Cerebellar cortex (tissue), 1 donor: ENCODE data around the gene TRIM63.

ENCODE experiments used
- DNase-seq: peaks from one replicate; pipeline ENCODE4 v3.0.0-alpha.2; 2015; ENCODE audit warnings: low spot score

Gene TRIM63

DNA sequence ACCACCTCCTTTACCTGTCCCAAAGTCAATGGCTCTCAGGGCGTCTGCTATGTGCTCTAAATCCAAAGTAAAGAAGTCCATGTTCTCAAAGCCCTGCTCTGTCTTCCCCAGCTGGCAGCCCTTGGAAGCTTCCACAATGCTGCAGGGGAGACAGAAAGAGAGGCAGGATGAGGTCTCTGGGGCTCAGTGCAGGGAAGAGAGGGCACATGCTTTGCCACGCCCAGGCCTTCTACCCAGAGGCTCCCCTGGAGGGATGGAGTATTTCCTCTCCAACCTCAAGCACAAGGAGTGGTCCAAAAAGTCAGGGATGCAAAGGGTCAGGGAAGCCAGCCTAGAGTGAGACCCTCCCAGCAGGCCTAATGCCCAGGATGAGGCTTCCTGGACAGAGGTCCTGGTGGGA lies 10.2 kb downstream of the TRIM63 start:
- DNase-seq, result no peak

DNA sequence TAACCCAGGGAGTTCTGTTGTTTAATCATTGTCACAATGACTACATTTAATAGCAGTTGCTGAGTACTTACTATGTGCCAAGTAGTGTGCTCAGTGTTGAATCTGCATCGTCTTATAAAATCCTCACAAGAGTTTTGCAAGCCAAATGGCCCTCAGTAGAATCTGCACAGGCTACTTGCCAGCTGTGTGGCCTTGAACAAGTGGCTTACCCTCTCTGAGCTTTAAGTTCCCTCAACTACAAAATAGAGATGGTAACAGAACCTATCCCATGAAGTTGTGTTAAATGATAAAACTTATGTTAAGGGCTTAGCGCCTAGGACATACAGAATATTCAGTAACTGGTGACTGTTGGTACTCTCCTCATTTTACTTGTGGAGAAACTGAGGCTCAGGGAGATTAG lies 12.4 kb downstream of the TRIM63 start:
- no peak for DNase-seq

DNA sequence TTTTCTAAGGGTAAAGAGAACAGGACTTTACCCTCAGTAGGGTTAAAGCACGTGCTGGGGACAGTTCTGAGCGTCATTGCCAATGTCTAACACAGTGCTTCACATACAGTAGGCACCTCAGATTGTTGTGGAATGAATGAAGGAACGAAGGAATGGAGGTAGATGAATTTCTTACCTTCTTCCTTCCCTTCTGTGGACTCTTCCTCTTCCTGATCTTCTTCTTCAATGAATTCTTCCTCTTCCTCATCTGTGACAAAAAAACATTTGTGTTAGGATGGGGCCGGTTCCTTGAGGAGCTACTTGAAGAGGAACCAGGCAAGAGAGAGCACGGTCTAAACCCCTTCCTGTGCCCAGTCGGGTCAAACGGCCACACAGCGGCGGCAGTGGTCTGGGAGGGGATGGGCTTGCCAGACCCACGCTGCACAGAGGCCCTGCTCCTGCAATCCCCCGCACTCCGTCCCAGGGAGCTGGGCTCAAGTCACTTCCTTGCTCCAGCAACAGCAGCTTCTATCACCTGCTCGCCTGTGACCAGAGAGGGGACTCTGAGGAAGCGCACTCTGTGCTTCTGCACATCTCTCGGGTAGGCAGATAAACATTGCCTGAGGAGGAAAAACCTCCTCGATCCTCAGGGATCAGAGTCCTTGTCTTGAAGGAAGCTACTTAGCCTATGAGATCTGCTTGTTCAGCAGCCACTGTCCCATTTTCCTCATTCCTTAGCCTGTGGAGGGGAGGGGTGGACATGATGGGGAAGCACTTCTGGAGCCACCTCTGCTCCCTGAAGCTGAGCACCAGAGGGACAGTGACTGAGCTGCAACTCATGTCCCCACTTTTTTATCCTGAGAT lies 13.5 kb downstream of the TRIM63 start:
- DNase-seq, result no peak

DNA sequence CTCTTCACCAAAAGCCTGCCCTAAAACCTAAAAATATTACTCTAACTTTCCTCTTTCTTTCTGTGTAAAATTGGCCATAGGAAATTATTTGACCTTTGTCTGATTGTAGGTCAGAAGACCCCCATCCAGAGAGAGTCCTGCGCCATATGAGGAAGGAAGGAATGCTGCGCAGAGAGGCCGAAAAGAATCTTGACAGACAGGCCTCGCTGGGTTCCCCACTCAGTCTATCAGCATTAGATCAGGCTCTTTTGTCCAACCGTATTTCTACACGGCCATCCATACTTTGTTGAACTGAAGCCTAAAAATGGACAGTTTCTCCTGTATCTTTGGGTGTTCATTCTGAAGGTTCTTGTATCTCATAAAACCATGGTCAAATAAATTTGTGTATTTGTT lies 17.2 kb downstream of the TRIM63 start:
- no peak for DNase-seq

DNA sequence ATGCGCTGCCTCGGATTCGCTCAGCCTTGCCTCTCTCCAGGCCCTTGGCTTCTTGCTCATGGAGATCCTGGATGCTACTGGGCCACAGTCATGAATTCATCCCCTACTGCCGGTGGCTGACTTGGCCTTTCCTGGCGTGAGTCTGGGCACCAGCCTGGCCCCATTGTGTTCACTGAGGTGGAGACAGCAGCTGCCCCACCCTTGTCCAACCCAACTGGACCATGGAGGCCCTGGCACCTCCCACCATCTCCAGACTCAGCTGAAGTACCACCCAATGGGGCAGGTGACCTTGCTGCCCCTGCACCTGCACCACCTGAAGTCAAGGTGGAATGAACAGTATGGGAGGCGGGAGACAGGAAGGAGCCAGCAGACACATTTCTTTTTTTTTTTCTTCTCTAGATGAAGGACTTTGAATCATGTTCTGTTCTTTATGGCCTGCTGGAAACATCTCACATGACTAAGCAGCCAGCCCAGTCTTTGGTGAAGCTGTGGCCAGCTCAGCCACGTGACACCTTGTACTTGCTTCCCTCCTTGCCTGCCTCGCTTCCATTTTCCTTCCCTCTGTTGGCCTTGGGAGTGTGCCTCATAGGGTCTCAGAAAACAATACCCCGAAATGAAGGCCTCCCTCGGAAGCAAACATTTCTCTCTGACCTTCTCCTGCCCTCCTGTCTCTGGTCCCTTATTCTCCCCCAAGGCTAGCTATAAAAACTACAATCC lies 17.7 kb downstream of the TRIM63 start:
- no peak for DNase-seq

DNA sequence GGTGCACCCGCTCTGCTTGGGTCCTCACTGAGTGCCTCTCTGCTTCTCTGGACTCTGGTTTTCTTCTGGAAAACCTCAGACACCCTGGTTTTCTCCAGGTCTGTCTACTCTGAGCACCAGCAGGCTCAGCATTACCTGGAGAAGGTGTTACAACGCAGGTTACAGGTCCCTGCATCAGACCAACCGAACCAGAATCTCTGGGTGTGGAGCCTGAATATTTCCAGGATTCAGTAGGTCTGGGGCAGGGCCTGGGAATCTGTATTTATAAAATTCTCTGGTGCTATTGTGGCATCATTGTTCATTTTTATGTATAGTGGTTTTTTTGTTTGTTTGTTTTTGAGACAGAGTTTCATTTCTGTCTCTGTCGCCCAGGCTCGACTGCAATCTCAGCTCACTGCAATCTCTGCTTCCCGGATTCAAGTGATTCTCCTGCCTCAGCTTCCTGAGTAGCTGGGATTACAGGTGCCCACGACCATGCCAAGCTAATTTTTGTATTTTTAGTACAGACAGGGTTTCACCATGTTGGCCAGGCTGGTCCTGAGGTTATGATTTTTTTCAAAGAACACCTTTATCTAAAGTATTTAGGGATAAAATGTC lies 20.1 kb downstream of the TRIM63 start:
- DNase-seq, result no peak

DNA sequence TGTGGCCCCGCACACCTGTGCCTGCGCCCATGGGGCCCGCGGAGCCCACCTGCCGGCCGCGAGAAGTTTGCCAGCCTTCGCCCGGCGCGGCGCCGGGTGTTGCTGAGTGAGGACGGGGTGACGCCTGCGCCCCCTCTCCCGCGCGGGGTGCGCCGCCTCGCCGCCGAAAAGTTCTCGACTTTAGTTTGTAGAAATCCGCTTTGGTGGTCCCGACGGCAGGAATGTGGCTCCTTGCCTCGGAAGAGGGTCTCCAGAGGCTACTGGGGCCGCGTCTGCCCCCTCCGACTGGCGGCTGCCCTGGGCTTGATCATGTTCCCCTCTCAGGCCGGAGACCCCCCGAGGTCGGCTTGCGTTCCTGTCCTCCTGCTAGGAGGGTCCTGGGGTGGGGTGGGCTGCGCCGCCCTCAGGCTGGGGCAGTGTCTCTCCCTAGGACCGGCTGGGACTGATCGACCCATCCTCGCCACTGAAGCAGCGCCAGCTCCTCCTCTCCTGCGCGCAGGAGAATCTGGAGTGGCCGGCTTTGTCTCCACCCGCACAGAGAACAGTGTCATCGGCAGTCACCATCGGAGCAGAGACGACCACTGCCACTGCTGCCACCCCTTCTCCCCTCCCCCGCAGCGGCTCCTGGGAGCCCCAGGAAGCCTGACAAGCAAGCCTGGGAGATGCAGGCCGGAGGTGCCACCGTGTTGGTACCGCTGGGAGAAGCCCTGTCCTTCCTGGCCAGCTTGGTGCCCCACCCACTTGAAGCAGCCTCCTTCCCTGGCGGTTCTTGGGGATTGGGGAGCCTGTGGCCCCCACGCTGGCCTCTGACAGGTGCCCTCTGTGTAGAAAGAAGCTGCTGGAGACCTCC lies 21.0 kb downstream of the TRIM63 start:
- no peak for DNase-seq

DNA sequence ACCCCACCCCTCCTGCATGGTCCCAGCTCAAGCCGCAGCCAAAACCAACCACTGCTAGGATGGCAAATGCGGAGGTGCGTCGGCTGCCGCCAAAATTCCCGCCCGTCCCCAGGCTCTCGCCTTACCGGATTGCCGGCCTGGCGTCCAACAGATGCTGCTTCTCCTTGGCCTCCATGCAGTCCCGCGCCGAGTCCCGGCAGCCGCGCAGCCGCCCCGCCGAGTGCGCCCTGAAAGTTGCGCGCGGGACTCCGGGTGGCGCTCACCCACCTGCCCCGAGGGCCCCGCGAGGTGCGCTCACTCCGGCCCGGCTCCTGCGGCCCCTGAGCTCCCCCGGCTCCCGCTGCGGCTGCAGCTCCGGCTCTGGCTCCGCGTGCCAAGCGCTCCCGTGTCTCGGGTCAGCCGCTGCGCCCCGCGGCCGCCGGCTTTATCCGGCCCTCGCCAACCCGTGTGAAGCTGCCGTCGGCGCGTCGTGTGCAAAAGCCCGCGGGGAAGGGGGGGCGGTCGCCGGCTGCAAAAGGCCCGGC lies 21.6 kb downstream of the TRIM63 start, which contains the start of gene SLC30A2:
Gene SLC30A2, minus strand, starts transcription at position 397 of the 524 bp plus-strand sequence. Its CDS starts 222 bp downstream, at position 175.
- DNase-seq, result no peak

DNA sequence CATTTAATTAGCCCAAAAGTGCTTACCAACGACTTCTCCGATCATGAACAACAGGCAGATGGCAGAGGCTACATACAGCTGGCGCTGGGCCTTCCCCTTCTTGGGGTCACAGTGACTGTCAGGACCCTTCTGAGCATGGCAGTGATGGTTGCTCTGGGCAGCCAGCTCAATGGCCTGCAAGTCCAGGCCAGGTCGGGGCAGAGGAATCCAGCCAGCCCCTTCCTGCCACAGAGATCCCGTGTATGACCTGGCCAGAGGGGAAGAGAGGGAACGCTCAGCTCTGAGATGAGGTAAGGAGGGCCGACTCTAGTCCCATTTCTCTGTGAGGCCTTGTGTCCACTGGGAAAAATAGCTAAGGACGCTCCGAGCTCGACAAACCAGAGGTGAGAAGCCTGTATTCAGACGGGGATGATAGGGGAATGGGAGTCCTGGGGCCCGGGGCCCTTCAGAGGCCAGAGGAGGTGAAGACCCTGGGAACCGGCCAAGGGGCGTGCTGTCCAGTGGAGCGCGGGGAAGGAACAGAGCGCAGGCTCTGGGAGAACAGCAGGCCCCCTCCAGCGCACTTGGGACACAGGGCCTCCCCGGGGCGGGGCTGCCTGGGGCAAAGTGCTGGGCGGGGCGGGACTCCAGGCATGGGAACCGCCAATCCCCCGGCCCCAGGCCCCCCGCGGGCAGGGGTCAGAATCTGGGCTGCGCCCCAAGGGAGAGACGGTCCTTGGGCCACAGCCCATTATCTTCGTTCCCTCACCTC lies 22.3 kb downstream of the TRIM63 start:
- no peak for DNase-seq

DNA sequence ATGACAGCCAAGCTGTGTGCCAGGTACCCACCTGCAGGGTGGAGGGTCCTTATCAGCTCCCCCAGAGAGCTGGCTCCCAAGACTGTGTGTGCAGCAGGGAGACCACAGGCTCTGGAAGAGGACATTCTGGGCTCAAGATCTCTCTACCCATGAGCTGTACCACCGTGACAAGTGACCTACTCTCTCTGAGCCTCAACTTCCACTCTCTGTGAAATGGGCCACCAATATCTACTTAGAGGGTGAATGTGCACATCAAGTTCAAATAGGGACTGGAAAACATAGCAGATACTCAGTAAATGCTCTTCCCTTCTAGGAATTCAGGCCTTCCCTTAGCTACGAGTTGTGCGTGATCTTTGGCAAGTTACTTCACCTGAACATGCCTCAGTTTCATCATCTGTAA lies 23.0 kb downstream of the TRIM63 start:
- DNase-seq, result no peak

DNA sequence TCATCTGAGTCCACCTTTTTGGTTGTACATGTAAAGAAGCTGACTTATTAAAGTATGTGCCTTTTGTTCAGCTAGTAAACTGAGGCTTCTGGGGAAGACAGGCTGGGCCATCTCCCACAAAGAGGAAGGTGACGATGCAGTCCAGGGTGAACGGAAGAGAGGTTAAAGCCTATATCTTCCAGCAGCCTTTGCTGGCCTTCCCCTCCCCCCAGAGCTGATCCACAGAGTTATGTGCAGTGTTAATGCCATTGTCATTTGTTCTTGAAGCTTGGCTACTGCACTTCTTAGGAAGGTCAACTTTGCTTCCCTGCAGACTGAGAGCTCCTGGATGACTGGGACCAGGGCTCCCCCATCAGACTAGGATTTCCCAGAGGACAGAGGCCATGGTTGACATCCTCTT lies 23.7 kb downstream of the TRIM63 start:
- peak; percentile 6 for DNase-seq

DNA sequence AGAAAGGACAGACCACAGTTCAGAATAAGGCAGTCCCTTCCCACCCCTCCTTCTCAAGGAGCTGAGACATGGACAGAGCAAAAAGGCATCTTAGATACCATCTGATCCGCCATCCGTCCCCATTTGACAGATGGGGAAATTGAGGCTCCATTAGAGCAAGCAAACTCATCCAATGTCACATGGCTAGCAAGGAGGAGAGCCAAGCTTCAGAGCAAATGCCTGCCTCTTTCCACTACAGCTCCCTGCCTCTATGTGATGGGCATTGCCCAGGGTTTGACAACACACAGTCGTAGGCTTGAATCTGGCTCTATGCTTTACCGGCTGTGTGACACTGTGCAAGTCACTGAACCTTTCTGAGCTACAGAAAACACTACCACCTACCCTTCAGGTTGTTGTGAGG lies 25.5 kb downstream of the TRIM63 start:
- no peak for DNase-seq

DNA sequence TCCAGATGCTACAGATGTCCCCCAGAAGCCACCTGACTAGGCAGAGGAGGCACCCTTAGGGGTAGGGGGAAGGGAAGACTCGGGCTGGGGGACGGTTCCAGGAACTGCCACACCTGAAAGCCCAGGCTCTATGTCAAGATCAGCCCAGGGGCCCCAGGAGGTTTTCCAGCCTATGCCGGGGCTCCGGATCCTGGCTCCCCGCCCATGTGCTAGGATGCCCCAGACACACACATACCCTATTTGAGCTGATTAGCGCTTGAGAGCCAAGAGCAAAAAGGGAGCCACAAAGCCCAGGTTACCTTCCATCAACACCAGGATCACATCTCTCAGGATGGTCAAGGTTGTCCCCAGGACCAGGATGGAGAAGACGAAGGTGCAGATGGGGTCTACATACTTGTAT lies 26.0 kb downstream of the TRIM63 start:
- no peak for DNase-seq

DNA sequence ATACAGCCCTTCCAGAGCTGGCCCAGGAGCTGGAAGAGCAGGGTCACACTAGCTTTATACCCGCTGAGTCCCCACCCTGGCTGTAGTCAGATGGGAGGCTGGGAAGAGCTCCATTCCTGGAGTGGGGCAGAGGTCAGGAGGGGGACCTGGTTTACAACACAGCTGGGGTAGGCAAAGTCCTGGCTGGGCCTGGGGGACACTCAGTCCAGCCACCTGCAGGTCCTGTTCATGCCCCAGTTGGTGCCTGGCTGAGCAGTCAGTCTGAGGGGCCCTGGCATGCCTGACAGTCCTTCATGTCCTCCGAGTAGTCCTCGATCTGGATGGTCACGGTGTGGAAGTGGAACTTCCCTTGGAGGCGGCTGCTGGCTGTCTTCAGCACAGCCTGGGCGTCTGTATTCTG lies 28.5 kb downstream of the TRIM63 start:
- DNase-seq, result peak; percentile 19

DNA sequence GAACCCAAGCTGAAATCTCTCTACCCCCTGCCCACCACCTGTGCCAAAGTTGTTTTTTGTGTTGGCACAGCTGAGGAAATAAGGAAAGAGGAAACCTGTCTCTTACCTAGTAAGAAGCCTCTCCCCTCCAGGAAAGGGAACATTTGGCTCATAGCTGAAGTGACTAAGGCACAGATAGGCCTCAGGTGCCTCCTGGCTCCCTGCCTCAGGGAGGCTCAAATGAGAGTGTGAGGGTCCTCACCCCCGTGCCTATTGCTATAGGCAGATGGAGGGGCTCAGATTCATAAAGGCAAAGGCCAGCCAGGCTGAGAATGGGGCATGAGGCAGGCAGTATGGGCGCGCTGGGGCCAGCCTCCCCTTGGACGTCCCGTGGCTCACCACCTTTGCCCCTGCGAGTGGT lies 29.0 kb downstream of the TRIM63 start:
- DNase-seq, result peak; percentile 11

DNA sequence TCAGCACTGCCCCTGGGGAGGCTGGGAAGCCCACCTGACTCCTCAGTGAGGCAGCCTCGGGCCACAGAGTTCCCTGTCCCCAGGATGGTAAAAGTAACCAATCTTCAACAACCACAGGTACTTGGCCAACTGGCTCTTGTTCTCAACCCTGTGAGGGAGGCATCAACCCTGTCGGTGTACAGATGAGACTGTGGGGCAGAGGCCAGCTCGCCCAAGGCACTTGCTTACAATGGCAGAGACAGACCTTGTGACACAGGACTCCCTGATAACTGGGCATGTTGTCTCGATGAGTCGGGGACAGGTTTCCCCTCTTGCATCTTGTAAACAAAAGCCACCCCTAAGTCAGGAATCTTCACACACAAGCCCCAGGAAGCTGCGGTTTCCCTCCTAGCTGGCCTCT lies 29.5 kb downstream of the TRIM63 start:
- peak; percentile 26 for DNase-seq

DNA sequence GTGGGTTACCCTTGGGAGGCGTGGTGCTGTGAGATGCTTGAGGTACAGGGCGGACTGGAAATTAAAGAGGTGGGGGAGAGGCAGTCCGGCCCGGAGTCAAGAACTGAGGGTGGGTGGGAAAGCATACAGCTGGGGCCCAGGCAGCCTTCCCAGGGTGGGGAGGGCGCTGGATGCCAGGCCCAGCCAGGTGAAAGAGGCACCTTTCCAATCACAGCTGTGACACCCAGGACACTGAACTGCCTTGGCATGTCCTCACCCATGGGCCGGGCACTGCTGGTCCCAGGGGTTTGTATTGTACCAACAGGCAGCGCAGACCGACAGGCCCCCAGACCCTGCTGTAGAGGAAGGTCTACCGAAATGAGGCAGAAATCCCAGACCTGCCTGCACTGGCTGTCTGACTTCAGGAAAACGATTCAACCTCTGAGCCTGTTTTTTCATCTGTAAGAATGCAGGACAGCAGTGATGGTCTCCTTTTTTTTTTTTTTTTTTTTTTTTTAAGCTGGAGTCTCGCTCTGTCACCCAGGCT lies 30.6 kb downstream of the TRIM63 start:
- no peak for DNase-seq

DNA sequence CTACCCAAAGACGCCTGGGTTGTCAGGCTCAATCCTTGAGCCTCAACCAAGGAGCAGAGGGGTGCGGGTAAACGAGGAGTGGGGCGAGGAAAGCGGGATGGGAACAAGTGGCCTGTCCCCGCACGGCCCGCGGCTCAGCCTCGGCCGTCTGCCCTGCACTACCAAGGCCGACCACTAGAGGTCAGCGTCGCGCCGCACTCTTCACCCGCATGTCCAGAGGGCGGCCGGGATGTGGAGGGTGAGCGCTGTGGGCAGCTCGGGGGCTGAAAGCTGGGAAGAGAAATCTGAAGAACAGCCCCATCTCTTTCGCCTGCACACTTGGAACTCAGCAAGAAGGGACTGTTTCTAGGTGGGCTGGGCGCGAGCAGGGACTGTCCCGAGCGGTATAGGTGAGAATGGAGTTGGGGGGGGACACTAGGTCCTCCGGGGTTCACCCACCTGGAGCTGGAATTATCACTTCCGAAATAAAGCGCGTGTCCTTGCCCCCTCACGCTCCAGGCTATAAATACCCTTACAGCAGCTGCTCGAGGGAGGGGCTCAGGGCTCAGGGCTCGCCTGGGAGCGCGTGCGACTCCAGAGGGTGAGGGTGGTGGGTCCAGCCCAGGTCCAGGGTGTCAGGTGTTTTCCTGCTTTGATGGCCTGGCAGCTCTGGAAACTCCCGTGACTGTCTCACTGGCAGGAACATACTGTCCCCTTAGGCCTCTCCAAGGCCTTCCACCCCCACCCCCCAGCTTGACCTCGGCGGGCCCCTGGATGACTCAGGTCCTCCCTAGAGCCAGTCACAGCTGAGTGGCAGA lies 31.3 kb downstream of the TRIM63 start:
- DNase-seq, result peak; percentile 76

DNA sequence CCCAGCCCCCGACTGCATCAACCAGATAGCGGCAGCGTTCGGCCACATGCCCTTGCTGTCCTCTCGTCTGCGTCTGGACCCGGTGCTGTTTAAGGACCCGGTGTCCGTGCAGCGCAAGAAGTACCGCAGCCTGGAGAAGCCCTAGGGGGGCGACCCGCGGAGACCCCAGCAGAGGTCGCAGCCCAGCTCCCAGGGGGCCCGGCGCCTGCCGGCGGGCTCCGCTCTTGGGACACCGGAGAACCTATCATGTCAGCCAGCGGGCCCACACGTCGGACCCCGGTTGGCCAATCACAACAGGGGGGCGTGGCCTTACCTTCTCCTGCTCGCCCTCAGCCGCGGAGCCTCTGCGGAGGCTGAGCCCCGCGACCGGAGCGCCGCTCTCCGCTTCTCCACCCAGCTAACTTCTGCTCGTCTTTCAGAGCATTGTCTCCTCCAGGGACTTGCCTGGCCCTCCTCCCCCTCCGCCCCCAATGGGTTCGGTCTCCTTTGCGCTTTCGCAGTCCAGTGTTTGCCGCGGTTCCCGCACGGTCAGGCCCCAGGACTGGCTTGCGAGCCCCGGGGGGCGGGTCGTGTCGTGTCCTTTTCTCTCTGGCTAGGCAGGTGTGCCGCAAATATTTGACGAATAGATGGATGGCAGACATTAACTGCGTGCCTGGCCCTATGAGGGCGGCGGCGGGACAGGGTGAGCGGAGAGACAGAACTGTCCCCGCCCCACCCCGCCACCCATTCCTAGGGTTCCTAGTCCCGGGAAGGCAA lies 32.0 kb downstream of the TRIM63 start:
- peak; percentile 97 for DNase-seq
